HG03520 (cell line): ENCODE data around the gene SLC25A2.
"Not testable (repeated sequence)": the region's sequence is repeated elsewhere in the genome, so short reads cannot be mapped to it uniquely, and the experiment has no call there.

Source experiments
- ATAC-seq: cut with Tn5 transposase; IDR thresholded peaks from one replicate; pipeline ENCODE4 v1.9.1; 2021; ENCODE audit warnings: mild to moderate bottlenecking, moderate library complexity; ENCODE audit not compliant: unreplicated experiment

The SLC25A2 gene

DNA sequence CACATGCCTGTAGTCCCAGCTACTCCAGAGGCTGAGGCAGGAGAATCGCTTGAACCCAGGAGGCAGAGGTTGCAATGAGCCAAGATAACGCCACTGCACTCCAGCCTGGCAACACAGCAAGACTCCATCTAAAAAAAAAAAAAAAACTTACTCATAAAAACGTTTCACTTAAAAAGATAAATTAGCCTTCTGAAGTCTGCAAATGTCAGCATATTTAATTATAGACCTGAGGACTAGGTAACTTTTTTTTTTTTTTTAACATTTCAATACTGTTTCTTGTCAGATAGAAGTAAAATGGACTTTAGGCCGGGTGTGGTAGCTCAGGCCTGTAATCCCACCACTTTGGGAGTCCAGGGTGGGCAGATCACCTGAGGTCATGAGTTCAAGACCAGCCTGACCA is 13.1 kb upstream of the SLC25A2 start:
- ATAC-seq: not testable (repeated sequence)

DNA sequence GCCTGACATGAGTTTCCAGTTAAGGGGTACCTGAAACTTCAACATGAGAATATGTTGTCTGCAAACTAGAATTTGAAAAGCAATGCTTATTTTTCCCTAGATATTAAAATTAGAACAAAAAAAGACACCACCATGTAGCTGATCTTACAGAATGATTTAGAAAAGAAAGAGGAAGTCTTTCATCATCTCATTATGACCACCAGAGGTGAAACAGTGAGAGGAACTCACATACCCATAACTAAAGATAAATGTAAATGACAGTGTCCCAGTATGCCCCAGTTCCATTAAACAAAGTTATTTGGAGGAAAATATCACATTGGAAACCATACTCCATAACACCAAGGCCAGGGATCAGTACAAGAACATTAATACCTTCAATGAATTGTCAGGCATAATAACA is 9.9 kb upstream of the SLC25A2 start:
- no peak for ATAC-seq

DNA sequence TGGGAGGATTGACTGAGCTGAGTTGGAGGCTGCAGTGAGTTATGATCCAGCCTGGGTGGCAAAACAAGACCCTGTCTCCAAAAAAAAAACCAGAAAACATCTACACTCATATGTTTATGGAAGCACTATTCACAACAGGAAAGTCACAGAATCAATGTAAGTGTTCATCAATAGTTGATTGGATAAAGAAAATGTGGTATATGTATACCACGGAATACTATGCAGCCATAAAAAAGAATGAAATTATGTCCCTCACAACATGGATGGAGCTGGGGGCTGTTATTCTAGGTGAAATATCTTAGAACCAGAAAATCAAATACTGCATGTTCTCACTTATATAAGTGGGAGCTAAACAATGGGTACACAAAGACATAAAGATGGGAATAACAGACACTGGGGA is 2.8 kb upstream of the SLC25A2 start:
- no peak for ATAC-seq

DNA sequence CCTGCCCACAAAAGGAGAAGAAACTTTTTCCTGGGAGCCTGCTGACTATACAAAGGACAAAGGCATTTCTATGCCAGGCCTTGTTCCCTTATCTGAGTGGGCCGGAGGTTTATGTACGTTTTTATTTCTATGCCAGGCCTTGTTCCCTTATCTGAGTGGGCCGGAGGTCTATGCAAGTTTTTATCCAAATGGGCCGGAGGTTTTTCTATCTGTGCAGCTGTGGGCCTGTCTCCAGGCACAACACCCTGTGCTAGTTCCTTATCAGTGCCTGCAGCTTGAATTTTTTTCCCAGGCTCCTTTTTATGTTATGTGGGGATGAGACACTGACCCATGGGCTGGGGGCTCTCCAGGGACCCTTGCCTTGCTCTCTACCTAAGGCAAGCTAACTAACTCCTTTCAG is 5.5 kb downstream of the SLC25A2 start:
- no peak for ATAC-seq

DNA sequence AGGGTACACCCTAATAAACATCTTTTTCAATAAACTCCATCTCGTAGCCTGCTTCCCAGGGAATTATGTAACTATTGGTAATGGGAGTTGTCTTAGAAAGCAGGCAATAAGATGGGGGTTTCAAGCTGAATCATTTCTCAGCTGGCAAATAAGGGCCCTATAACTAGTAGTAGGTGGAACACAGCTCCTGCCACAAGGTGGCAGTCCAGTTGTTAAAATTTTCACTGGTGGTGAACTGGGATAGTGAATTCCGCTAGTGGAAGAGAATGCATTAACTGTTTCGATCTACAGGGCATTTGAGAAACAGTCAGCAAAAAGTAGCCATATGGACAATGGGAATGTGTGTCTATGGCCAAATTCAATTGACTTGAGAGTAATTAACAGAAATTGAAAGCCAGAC is 30.9 kb downstream of the SLC25A2 start:
- ATAC-seq: no peak

DNA sequence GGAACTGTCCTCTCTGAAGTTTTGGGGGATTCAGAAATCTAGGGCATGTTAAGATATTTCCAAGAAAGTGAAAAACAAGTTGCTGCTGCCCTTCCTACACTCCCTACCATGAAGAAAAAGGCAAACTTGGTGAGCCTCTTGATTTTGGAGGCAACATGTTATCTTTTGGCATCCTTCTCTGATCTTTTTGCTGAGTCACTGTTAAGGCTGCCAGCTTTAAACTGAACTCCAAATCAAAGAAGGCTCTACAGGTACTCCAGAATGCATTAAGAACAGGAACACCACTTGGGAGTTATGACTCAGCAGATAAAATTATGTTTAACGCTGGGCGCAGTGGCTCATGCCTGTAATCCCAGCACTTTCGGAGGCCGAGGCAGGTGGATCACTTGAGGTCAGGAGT is 34.7 kb downstream of the SLC25A2 start:
- no peak for ATAC-seq

DNA sequence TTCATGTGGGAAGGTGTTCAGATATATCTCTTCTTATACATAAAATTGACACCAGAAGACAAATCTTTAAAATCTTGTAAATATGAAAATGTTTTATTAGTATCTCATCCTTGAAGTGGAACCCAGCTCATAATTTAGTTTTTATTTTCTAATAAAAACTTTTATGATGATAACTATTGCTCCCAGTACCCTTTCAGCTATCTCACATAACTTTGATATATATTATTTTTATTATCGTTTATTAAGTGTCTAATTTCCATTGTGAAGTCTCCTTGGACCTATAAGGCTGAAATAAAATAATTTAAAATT is 42.7 kb downstream of the SLC25A2 start:
- no peak for ATAC-seq

DNA sequence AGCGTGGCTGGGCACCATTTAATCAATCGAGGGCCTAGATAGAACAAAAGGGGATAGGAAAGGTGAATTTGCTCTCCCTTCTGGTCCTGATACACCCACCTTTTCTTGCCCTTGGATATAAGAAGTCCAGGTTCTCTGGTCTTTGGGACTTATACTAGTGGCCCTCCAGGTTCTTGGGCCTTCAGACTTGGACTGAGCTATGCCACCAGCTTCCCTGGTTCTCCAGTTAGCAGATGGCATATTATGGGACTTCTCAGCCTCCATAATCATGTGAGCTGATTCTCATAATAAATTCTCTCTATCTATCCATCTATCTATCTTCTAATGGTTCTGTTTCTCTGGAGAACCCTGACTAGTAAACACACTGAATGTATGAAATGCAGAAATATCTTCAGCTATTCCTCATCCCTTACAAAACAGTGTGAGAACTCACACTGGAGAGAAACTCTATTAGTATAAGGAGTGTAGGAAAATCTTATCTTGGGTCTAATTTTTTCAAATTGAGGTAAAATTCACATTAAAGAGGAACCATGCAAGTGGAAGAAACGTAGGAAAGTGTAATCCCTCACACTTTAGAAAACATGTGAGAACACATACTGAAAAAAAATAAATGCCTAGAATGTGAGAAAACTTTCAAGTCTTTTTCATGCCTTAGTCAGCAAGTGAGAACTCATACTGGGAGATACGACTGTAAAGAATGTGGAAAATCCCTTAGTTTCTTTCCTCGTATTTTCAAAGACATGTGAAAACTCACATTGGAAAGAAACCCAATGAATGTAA is 43.2 kb downstream of the SLC25A2 start:
- no peak for ATAC-seq

DNA sequence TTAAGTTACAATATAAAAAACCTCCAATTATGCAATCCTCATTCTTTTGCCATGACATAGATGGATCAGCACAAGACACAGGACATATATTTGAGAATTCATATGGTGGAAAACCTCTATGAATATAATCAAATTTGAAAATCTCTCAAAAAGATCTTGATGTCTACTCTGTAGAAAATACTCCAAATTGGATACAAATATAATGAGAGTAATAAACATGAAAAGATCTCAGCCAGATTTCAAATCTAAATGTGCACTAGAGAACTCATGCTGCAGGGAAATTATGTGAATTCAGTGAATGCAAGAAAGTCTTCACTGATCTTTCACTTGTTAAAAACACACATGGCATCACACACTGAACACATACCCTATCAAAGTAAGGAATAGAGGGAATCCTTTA is 44.9 kb downstream of the SLC25A2 start:
- ATAC-seq: no peak

DNA sequence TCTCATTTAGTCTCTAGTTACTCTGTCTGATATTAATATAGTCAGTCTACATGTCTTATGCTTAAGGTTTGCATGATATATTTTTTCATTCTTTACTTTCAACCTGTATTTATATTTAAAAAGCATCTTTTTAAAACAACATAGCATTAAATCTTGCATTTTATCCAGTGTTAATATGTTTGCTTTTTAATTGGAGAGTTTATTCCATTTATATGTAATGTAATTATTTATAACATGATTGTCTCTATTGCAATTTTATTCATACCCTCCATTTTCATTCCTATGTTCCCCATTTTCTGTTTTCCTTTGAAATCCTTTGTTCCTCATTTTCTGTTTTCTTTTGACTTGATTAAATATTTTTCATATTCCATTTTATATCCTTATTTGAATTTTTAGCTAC is 45.4 kb downstream of the SLC25A2 start:
- ATAC-seq: no peak
